GM10266 (cell line): ENCODE measurements around the gene RPL12.

Experiments
- DNase-seq: peaks from one replicate; pipeline ENCODE4 v3.0.0; 2012; ENCODE audit errors: extremely low spot score
- TF ChIP-seq, protein P1 (sequence below): IDR thresholded peaks from 2 replicates; pipeline ENCODE4 v1.5.1; 2012; ENCODE audit warnings: mild to moderate bottlenecking, low read depth; ENCODE audit not compliant: control insufficient read depth, insufficient read depth; ENCODE audit errors: missing control alignments

Gene RPL12

DNA sequence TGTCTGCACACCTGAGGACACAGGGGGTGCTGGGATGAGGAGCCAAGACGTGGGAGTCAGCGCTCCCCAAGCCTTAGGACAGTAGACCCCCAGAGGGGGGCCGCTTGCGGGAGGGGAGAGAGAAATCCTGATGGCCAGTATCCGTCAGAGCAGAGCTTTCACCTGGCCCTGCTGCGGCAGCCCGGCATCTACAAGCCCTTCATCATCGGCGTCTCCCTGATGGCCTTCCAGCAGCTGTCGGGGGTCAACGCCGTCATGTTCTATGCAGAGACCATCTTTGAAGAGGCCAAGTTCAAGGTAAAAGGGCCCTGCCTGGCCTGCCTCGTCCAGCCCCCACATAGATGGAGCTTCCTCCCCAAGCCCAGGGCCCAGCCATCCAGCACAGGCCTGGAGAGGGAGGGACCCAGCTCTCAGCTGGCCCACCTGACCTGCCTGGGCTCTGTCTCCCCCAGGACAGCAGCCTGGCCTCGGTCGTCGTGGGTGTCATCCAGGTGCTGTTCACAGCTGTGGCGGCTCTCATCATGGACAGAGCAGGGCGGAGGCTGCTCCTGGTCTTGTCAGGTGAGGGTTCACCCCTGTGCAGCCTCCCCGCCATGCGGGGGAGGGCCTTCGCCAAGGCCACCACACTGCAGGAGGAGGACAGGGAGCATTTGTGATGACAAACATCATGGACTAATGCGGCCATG is 47.6 kb downstream of the RPL12 start:
- TF ChIP-seq, protein P1, sequence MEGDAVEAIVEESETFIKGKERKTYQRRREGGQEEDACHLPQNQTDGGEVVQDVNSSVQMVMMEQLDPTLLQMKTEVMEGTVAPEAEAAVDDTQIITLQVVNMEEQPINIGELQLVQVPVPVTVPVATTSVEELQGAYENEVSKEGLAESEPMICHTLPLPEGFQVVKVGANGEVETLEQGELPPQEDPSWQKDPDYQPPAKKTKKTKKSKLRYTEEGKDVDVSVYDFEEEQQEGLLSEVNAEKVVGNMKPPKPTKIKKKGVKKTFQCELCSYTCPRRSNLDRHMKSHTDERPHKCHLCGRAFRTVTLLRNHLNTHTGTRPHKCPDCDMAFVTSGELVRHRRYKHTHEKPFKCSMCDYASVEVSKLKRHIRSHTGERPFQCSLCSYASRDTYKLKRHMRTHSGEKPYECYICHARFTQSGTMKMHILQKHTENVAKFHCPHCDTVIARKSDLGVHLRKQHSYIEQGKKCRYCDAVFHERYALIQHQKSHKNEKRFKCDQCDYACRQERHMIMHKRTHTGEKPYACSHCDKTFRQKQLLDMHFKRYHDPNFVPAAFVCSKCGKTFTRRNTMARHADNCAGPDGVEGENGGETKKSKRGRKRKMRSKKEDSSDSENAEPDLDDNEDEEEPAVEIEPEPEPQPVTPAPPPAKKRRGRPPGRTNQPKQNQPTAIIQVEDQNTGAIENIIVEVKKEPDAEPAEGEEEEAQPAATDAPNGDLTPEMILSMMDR, result no peak
- DNase-seq, result no peak

DNA sequence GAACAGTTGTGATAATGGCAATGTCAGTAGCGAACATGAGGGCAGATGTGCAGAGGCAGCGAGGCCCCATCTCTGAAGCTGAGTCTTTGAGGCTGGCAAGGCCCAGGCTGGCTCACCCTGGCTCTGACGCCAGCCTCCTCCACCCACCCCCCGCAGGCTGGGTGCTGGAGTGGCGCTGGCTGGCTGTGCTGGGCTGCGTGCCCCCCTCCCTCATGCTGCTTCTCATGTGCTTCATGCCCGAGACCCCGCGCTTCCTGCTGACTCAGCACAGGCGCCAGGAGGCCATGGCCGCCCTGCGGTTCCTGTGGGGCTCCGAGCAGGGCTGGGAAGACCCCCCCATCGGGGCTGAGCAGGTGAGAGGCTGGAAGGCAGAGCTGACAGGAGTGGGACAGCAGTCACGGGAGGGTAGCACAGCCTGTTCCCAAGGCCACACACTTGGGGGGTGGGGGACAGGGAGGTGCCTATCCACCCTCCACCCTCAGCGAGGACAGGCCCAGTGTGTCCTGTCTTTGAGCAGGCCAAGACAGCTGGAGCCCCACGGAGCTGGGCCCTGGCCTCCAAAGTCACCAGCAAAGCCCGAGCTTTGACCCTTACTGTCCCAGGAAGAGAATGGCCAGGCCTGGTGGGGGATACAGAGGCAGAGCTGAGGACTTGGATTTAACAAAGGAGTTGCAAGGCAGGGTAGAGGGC is 48.7 kb downstream of the RPL12 start:
- no peak for DNase-seq
- TF ChIP-seq, protein P1, result no peak

DNA sequence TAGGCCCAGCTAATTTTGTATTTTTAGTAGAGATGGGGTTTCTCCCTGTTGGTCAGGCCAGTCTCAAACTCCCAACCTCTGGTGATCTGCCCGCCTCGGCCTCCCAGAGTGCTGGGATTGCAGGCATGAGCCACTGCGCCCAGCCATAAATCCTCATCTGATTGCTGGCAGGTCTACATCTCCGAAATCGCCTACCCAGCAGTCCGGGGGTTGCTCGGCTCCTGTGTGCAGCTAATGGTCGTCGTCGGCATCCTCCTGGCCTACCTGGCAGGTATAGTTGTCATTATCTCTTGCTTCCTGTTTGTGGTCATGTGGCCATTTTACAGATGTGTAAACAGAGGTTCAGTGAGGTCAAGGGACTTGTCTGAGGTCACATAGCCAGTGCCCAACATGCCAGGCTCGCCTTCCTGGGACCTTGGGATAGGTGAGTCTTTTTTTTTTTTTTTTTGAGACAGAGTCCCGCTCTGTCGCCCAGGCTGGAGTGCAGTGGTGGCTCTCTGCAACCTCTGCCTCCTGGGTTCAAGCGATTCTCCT is 51.4 kb downstream of the RPL12 start:
- no peak for DNase-seq
- TF ChIP-seq, protein P1, result no peak

DNA sequence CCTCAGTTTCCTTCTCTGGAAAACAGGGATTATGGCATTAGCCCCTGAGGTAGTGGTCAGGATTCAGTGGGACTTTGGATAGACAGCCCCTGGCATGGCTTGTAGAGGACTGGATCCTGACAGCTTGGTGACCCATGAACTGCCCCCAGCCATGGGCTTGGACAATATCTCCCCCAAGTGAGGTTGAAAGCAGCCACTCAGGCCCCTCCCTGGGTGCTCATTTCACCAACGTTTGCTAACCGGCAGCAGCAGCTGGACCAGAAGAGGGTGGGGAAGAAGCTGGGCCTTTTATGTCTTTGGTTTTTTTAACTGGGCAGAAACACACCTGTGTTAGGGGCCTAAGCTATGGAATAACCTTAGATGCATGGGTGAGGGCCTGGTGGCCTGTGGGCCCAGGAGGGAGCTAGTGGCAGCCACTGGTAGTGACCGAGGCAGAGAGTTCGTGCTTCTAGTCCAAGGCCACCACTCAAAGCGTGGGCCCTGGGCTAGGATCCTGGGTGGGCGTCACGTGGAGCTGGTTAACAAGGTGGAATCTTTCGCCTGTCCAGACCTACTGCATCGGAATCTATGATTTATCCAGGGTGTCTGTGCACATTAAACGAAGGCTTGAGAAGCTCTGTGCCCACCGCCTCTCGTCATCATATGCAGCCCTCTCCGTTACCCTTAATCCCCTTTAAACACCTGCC is 52.3 kb downstream of the RPL12 start:
- TF ChIP-seq, protein P1, result no peak
- DNase-seq, result no peak

DNA sequence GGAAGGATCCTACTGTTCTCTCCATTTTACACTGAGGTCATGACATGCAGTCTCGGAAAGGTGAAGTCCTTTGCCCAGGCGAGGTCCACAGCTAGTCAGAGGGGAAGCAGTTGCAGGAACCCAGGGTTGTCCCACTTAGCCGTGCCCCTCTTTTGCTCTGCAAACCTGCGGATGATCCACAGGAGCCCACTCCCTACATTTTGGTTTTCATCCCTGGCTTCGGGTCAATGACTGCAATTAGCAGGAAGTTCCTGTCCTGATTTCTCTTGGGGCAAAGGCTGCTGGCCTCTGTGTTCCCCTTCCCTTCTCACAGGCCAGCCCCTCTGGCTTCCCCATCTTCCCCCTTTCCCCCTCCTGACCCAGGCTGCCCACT is 52.9 kb downstream of the RPL12 start:
- TF ChIP-seq, protein P1, result no peak
- DNase-seq, result no peak
